ENCODE measurements around the gene PACSIN2. TPM values are rescaled to one million over a fixed set of nuclear protein-coding genes. Genes with fewer than 3 reads are reported as not detected.

PACSIN2 gene
- total RNA-seq, 2 experiments from 2014 or later, result 32.0 to 39.9 TPM

DNA sequence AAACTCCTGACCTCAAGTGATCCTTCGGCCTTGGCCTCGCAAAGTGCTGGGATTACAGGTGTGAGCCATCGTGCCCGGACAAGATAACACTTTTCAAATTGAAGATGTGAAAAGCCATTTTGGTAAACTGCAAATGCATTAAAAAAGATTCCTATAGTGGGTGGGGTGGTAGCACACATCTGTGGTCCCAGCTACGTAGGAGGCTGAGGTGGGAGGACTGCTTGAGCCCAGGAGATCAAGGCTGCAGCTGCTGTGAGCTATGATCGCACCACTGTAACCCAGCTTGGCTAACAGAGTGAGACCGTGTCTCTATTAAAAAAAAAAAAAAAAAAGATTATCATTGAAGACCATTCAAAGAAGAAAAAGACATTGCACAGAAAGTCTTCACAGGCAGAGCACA, 140.9 kb downstream of the PACSIN2 start:
- peaks cover 4% of the 10 kb centered on the region for H3K36me3 Mint-ChIP-seq
- H3K27ac Mint-ChIP-seq, result no peak overlapping the region
- H3K9me3 Mint-ChIP-seq (ENCODE audit: low read depth), result no peaks in the 10 kb centered on the region
- CTCF ChIA-PET, result interaction anchor here (0.8 to 1.3 kb wide), 2 partner anchors 29 to 160 kb away, joined by 3 to 5 read pairs; no protein-coding TSS in a partner anchor
- no peak overlapping the region for H3K4me3 Mint-ChIP-seq
- H3K27me3 Mint-ChIP-seq, result no peaks in the 10 kb centered on the region
- DNase-seq (no peak), ATAC-seq (no peak)
- no peaks in the 10 kb centered on the region for H3K4me1 Mint-ChIP-seq

DNA sequence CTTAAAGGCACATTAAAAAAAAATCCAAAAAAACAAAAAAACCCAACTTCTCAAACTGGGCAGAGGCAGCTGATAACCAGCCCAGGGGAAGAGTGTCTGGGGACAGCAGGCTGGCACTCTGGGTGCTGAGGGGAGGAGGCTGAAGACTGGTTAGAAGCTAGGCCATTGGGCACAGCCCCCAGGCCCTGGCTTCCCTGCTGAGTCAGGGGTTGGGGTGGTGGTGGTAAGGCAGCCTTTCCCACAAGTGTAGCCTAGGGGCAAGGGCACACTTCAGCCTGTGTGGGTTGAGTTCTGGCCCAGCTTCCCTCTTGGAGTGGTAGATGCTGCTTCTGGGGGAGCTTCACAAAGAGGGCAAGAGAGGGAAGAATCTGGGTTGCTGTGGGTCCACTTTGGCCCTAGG, 141.6 kb downstream of the PACSIN2 start:
- Mint-ChIP-seq H3K27me3 (no peaks in the 10 kb centered on the region), H3K36me3 (peaks cover 4% of the 10 kb centered on the region), H3K27ac (no peak overlapping the region), H3K4me1 (no peaks in the 10 kb centered on the region), H3K9me3 (ENCODE audit: low read depth) (no peaks in the 10 kb centered on the region), H3K4me3 (no peak overlapping the region)
- ATAC-seq, result no peak
- CTCF ChIA-PET, result interaction anchor here (0.8 to 1.6 kb wide), 3 partner anchors 15 to 161 kb away, joined by 3 to 5 read pairs (median 4); no protein-coding TSS in a partner anchor
- DNase-seq, result no peak

DNA sequence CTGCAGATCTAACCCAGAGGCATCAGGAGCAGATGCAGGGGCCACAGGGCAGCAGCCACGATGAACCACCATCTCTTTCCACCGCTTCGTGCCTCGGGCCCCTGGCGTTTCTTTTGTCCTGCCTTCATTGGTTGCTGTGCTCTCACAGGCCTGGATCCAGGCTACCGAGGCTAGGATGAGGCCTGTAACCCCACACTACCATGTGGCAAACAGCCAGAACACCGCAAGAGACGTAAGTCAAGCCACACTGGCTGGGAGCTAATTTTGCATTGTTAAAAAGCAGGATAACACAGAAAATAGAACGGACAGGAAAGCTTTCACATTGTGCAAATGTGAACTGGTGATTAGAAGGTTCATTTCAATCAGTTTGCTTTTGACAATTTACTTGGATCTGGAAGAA, 142.1 kb downstream of the PACSIN2 start:
- H3K36me3 Mint-ChIP-seq, result peaks cover 3% of the 10 kb centered on the region
- CTCF ChIA-PET, result interaction anchor here (1.3 to 1.6 kb wide), 2 partner anchors 14 to 161 kb away, joined by 4 to 5 read pairs; no protein-coding TSS in a partner anchor
- ATAC-seq (no peak), DNase-seq (no peak)
- no peaks in the 10 kb centered on the region for H3K27me3 Mint-ChIP-seq
- no peak overlapping the region for H3K27ac Mint-ChIP-seq
- no peaks in the 10 kb centered on the region for H3K4me1 Mint-ChIP-seq
- H3K4me3 Mint-ChIP-seq, result no peak overlapping the region
- H3K9me3 Mint-ChIP-seq (ENCODE audit: low read depth), result no peaks in the 10 kb centered on the region

DNA sequence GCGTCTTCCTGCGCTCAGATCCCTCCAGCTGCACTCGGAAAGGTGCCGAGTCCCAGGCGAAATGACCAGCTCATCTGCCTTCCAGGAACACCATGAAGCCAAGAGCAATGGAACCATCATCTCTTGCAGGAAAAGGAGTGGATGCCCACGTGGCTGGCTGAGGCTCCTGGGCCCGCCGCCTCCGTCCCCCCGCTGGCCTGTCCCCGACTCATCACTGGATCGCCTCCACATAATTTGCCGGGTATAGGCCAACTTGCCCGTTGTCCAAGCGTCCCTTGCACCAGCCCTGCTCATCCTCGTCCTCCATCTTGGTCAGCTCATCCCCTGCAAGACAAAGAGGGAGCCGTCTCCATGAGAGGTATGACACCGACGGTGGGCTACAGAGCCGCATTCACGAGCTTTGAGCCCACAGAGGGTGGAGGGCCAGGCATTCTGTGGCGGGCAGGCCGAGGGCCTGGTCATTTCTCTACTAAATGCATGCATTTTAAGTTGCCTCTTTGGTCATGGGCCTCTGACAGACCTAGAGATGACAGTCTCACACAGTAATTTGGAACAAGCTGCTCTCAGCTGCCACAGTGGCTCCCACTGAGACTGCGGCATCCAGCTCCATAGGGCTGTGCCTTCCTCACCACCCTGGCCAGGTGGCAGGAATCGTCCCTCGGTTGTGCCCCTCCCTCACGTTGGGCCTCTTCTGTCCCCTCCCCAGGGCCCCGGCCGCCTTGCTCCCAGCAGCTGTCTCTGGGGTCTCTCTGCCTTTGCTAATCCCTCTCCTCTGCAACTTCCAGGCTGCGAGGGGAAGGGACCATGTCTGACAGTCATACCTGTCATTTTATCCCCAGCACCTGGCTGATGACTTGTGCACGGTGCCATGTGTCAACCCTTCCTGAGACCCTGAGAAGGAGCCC, 143.6 kb downstream of the PACSIN2 start:
- Mint-ChIP-seq H3K4me3 (no peak overlapping the region), H3K27ac (no peak overlapping the region), H3K4me1 (peaks cover 1% of the 10 kb centered on the region), H3K36me3 (peaks cover 3% of the 10 kb centered on the region), H3K9me3 (ENCODE audit: low read depth) (no peaks in the 10 kb centered on the region), H3K27me3 (no peaks in the 10 kb centered on the region)
- no peak for DNase-seq
- ATAC-seq, result no peak
- CTCF ChIA-PET, result interaction anchor here (1.0 kb wide), 1 partner anchor 89 kb away, joined by 3 read pairs; no protein-coding TSS in a partner anchor

DNA sequence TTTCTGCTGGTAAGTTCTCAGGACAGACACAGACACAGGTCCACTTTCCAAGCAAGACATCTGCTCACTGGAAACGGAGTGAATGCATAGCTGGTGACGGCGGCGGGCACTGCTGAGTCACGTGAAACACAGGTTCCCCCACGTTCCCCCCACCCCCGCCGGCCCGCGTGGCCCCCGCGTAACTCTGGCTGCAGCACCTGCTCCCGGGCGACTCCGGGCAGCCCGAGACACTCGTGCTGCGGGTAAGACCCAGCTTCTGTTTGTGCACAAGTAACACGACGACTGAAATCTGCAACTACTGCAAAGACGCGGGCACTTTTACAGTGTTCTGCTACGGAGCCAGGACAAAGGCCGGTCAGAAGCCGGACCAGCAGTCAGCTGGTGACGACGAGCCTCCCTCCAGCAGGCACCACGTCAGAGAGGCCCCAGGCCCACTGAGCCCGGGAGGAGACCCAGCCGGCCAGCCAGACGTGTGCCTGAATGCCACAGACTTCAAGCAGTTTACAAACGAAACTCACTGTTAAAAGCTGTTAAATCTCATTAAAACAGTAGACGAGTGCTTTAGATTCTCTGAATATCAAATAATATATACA, 145.0 kb downstream of the PACSIN2 start:
- DNase-seq (no peak), ATAC-seq (no peak)
- no peaks in the 10 kb centered on the region for H3K9me3 Mint-ChIP-seq (ENCODE audit: low read depth)
- H3K4me1 Mint-ChIP-seq, result peaks cover 1% of the 10 kb centered on the region
- H3K4me3 Mint-ChIP-seq, result no peak overlapping the region
- no peak overlapping the region for H3K27ac Mint-ChIP-seq
- CTCF ChIA-PET, result interaction anchor here (0.8 to 1.3 kb wide), 5 partner anchors 11 to 248 kb away, joined by 3 to 4 read pairs (median 3); no protein-coding TSS in a partner anchor
- peaks cover 7% of the 10 kb centered on the region for H3K36me3 Mint-ChIP-seq
- no peaks in the 10 kb centered on the region for H3K27me3 Mint-ChIP-seq

DNA sequence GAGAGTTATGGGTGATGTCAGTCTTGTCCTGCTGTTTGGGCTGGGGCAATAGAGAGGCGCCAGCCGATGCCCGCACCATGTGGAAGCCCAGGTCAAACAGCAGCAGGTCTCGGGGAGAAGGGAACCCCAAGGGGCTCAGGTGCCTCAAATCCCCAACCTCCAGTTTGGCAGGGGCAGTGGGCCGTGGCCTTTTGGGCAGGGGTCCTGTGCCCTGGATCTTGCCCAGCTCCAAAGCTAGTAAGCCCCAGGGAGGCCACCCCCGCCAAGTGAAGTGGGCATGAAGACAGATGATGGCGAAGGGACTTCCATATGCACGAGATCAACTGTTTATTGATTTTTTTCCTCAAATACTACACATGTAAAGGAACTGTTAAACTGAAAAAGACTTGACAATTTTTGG, 145.5 kb downstream of the PACSIN2 start:
- no peaks in the 10 kb centered on the region for H3K27me3 Mint-ChIP-seq
- CTCF ChIA-PET, result interaction anchor here (0.9 to 2.3 kb wide), 6 partner anchors 11 to 248 kb away, joined by 3 to 13 read pairs (median 6); no protein-coding TSS in a partner anchor
- H3K4me3 Mint-ChIP-seq, result no peak overlapping the region
- H3K9me3 Mint-ChIP-seq (ENCODE audit: low read depth), result no peaks in the 10 kb centered on the region
- no peak overlapping the region for H3K27ac Mint-ChIP-seq
- H3K4me1 Mint-ChIP-seq, result peaks cover 1% of the 10 kb centered on the region
- ATAC-seq (no peak), DNase-seq (no peak)
- H3K36me3 Mint-ChIP-seq, result peaks cover 10% of the 10 kb centered on the region

DNA sequence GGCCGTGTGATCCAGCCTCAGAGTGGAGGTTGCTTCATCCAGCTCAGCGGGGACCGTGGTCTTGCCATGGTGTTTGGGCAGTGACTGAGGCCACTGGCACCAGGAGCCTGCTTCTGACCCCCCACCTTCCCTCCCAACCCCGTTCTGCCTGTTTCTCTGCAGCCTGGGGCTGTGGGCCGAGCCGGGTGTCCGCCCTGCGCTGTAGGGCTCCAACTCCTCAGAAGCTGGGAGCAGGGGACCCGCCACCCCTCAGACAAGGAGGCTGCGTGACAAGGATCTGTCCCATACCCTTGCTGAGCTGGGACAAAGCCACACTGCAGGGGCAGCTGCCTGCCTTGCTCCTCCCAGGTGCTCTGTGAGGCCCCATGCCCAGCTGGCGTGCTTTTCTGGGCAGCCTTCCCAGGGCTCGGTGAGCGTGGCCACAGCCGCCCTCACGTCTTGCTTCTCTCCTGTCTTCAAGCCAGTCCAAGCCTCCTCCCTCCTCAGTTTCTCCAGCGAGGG, 146.1 kb downstream of the PACSIN2 start:
- H3K27ac Mint-ChIP-seq, result no peak overlapping the region
- CTCF ChIA-PET, result interaction anchor here (0.8 to 3.4 kb wide), 15 partner anchors 8 to 217 kb away, joined by 3 to 66 read pairs (median 9); partner anchors contain the start of gene ARFGAP3
- H3K9me3 Mint-ChIP-seq (ENCODE audit: low read depth), result no peaks in the 10 kb centered on the region
- ATAC-seq (no peak), DNase-seq (no peak)
- H3K4me3 Mint-ChIP-seq, result no peak overlapping the region
- no peaks in the 10 kb centered on the region for H3K27me3 Mint-ChIP-seq
- peaks cover 2% of the 10 kb centered on the region for H3K4me1 Mint-ChIP-seq
- peaks cover 11% of the 10 kb centered on the region for H3K36me3 Mint-ChIP-seq

DNA sequence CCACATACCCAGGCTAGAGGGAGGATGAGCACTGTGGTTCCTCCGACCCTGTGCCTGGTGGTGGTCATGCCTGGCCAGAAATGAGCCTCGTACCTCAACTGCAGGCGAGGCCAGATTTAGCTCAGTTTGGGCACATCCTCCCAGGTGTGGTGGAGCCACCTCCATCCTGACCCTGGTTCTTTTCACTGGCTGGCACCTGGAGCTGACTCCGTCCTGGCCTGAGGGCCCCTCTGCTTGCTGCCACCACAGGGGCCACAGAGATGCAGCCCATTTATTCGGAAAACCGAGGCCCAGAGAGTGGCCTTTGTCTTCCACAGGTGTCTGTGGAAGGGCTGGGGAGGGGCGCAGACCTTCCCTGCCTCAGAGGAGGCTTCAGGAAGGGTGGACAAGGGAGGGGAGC, 148.8 kb downstream of the PACSIN2 start:
- no peak for DNase-seq
- ATAC-seq, result no peak
- peaks cover 9% of the 10 kb centered on the region for H3K4me1 Mint-ChIP-seq
- no peak overlapping the region for H3K27ac Mint-ChIP-seq
- H3K9me3 Mint-ChIP-seq (ENCODE audit: low read depth), result peaks cover 6% of the 10 kb centered on the region
- CTCF ChIA-PET, result interaction anchor here (2.3 to 3.4 kb wide), 3 partner anchors 11 to 216 kb away, joined by 8 to 66 read pairs (median 19); partner anchors contain the start of genes ARFGAP3 and CYB5R3
- H3K36me3 Mint-ChIP-seq, result peaks cover 16% of the 10 kb centered on the region
- no peaks in the 10 kb centered on the region for H3K27me3 Mint-ChIP-seq
- no peak overlapping the region for H3K4me3 Mint-ChIP-seq

DNA sequence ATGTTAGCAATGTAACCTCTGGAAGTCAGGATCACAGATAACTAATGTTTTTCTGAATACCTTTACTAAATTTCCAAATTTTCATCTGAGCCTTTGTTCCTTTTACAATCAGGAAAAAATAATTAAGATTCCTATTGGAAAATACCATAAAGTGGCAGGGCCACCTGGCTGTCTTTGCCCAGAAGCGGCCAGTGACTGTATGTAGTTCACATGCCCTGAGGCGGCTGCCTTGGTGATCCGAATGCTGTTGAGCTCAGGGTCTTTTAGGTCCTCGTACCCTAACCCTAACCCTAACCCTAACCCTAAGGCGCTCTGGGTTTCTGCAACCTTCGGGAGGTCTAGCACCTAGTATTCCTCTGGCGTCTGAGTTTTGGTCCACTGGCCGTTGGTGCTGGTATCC, 149.4 kb downstream of the PACSIN2 start:
- no peaks in the 10 kb centered on the region for H3K27me3 Mint-ChIP-seq
- no peak overlapping the region for H3K27ac Mint-ChIP-seq
- DNase-seq, result no peak
- CTCF ChIA-PET, result interaction anchor here (3.4 kb wide), 1 partner anchor 10 kb away, joined by 66 read pairs; the partner anchor contains the start of gene ARFGAP3
- H3K4me3 Mint-ChIP-seq, result no peak overlapping the region
- peaks cover 9% of the 10 kb centered on the region for H3K4me1 Mint-ChIP-seq
- ATAC-seq, result no peak
- H3K9me3 Mint-ChIP-seq (ENCODE audit: low read depth), result peaks cover 6% of the 10 kb centered on the region
- peaks cover 15% of the 10 kb centered on the region for H3K36me3 Mint-ChIP-seq

DNA sequence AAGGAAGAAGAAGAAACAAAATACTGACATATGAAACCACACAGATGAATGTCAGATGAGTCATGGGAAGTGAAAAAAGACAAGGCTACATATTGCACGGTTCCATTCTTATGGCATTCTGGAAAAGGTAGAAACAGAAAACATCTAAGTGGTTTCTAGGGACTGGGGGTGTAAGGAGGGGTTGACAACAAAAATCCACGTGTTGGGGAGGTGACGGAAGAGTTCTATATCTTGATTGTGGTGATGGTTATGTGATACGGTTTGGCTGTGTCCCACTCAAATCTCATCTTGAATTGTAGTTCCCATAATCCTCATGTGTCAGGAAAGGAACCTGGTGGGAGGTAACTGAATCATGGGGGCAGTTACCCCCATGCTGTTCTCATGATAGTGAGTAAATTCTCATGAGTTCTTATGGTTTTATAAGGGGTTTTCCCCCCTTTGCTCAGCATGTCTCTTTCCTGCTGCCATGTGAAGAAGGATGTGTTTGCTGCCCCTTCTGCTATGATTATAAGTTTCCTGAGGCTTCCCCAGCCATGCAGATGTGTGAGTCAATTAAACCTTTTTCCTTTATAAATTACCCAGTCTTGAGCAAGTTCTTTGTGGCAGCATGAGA, 151.5 kb downstream of the PACSIN2 start:
- Mint-ChIP-seq H3K27me3 (no peaks in the 10 kb centered on the region), H3K9me3 (ENCODE audit: low read depth) (peaks cover 6% of the 10 kb centered on the region), H3K4me3 (no peak overlapping the region), H3K4me1 (peaks cover 9% of the 10 kb centered on the region), H3K27ac (peak overlapping the region; percentile 21), H3K36me3 (peaks cover 15% of the 10 kb centered on the region)
- DNase-seq (no peak), ATAC-seq (peak; percentile 18)
- CTCF ChIA-PET, result interaction anchor here (0.7 kb wide), 1 partner anchor 1819 kb away, joined by 3 read pairs; no protein-coding TSS in a partner anchor

DNA sequence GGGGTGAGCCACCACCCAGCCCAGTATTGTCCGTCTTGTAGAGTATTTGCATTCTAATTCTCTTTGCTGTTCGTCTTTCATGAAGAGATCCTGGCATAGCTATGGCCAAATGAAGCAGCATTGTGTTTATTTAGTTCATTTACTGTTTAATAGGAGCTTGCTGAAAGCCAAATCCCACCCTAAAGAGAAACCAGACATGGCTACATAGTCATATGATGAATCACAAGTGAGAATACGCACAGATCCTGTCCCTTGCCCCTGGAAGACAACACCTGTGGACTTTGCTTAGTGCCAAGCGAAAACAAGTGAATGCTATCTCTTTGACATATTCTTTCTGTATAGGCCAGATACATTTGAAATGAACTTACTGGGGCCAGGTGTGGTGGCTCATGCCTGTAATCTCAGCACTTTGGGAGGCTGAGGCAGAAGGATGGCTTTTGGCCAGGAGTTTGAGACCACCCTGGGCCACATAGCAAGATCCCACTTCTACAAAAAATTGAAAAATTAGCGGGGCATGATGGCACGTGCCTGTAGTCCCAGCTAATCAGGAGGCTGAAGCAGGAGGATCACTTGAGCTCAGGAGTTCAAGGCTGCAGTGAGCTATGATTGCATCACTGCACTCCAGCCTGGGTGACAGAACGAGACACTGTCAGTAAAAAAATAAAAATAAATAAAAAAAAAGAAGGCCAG, 152.8 kb downstream of the PACSIN2 start:
- CTCF ChIA-PET, result no interaction called here
- DNase-seq (no peak), ATAC-seq (no peak)
- H3K4me1 Mint-ChIP-seq, result peaks cover 10% of the 10 kb centered on the region
- H3K9me3 Mint-ChIP-seq (ENCODE audit: low read depth), result peaks cover 6% of the 10 kb centered on the region
- H3K4me3 Mint-ChIP-seq, result no peak overlapping the region
- H3K27me3 Mint-ChIP-seq, result no peaks in the 10 kb centered on the region
- peaks cover 15% of the 10 kb centered on the region for H3K36me3 Mint-ChIP-seq
- H3K27ac Mint-ChIP-seq, result no peak overlapping the region

DNA sequence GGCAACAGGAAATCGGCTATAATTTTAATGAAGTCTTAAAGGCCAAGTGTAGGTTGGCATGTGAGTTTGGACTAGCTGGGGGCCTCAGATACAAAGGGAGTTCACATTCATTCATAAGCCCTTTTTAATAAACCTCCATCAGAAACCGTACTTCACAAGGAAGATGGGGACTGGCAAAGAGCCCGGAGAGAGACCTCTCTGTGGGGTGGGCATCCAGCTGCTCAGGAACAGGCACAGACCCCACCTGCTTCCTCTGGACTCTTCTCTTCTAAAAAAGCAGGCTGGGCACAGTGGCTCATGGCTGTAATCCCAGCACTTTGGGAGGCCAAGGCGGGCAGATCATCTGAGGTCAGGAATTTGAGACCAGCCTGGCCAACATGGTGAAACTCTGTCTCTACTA, 154.0 kb downstream of the PACSIN2 start:
- CTCF ChIA-PET, result no interaction called here
- ATAC-seq, result no peak

More for the DNA sequence above, 154.0 kb downstream of the PACSIN2 start:
- Mint-ChIP-seq H3K27ac (no peak overlapping the region), H3K27me3 (no peaks in the 10 kb centered on the region), H3K9me3 (ENCODE audit: low read depth) (peaks cover 6% of the 10 kb centered on the region), H3K4me1 (peaks cover 12% of the 10 kb centered on the region), H3K36me3 (peaks cover 15% of the 10 kb centered on the region), H3K4me3 (no peak overlapping the region)
- DNase-seq, result no peak

All from activated CD8-positive, alpha-beta memory T cell treated with anti-CD3 and anti-CD28 coated beads, Interleukin-2, amount 10 ng/mL, durations not matched to agents 7 days and 5 days (primary cell).